Ramos (cell line): Measurements from ENCODE around the gene COPA.
"Not testable (repeated sequence)": the region's sequence is repeated elsewhere in the genome, so short reads cannot be mapped to it uniquely, and the experiment has no call there.

Experiments used
- in situ Hi-C: fragments of 300-500 bp; cut with MboI; formaldehyde crosslinking; loops from one replicate; pipeline ENCODE4 v1.14.3; 2022; ENCODE audit warnings: low sequenced_read_pairs; ENCODE audit not compliant: unreplicated experiment

Gene COPA

DNA sequence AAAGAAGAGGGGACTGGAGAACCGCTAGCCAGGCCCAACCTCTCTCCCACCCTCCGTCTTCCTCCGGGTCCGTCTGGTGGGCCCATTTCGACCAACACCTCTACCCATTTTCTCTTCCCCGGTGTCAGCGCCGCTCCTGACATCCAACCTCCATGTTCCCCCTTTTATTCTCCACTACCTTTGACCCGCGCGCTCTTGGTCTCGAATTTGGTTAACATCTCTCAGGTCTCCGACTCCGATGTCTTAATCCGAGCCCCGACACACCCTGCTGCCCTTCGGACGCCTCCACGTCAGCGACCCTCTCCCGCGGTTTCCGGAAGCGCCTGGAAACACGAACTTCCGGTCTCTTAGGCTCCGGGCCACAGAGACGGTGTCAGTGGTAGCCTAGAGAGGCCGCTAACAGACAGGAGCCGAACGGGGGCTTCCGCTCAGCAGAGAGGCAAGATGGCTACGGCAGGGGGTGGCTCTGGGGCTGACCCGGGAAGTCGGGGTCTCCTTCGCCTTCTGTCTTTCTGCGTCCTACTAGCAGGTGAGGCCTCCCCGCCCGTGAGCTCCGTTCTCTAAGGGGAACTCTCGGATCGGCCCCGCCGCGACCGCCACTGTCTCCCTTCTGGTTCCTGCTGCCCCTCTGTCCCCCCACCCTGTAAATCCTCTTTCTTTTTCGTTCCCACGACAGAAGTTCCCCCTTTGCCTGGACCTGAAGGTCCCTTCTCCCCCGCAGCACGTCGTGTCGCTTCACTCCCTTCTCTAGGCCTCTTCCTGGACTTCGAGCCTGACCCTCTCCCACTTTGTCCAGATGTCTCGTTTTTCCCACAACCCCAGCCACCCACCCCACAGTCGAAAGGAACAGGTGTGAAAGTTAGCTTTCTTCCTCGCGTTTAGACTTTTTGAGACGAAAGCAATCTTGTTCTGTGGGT lies at the start of gene COPA, which contains the start of gene NCSTN:
Gene COPA, minus strand, starts transcription at position 298 of the 917 bp plus-strand sequence. Its CDS starts 80 bp downstream, at position 218.
Gene NCSTN, plus strand, starts transcription at position 431 of the 917 bp plus-strand sequence. Its CDS starts 14 bp downstream, at position 445.
- in situ Hi-C loops: no loop called here

DNA sequence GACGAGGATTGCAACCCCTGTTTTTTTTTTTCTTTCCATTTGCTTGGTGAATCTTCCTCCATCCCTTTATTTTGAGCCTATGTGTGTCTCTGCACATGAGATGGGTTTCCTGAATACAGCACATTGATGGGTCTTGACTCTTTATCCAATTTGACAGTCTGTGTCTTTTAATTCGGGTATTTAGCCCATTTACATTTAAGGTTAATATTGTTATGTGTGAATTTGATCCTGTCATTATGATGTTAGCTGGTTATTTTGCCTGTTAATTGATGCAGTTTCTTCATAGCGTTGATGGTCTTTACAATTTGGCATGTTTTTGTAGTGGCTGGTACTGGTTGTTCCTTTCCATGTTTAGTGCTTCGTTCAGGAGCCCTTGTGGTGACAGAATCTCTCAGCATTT lies 45.4 kb upstream of the COPA start:
- in situ Hi-C loops: not testable (repeated sequence)

DNA sequence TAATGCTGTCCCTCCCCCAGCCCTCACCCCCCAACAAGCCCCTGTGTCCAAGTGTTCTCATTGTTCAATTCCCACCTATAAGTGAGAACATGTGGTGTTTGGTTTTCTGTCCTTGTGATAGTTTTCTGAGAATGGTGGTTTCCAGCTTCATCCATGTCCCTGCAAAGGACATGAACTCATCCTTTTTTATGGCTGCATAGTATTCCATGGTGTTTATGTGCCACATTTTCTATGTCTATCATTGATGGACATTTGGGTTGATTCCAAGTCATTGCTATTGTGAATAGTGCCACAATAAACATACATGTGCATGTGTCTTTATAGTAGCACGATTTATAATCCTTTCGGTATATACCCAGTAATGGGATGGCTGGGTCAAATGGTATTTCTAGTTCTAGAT lies 41.8 kb upstream of the COPA start:
- in situ Hi-C loops: not testable (repeated sequence)

DNA sequence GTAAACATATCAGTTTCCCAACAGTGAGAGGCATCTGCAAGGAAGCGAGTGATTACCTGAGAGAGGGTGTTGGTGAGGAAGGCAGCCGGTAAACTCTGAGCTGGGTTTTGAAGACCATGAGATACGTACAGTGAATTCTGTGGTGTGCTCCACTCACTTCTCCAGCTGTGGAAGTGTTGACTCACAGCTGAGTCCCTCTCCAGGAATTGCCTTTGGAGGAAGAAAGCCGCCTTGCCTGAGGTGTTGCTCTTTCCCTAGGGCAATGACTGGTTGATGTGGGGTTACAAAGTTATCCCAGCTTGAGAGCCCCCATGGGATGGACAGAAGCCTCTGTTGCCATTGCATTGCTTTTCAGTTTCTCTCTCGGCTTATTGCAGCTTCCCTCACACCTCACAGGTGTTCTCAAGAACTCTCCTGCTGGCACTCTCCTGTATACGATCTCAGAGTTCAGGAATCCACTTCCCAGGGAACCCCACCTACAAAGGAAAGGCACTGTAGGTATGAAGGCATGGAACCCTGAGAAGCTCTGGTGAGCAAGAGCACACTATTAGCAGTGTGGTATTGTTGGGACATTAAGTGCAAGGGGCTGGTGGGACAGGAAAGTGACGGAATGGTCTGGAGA lies 34.6 kb upstream of the COPA start:
- in situ Hi-C loops: loop anchor here (10.0 kb wide), 2 partner anchors 183 to 273 kb away; partner anchors contain the start of gene CASQ1

DNA sequence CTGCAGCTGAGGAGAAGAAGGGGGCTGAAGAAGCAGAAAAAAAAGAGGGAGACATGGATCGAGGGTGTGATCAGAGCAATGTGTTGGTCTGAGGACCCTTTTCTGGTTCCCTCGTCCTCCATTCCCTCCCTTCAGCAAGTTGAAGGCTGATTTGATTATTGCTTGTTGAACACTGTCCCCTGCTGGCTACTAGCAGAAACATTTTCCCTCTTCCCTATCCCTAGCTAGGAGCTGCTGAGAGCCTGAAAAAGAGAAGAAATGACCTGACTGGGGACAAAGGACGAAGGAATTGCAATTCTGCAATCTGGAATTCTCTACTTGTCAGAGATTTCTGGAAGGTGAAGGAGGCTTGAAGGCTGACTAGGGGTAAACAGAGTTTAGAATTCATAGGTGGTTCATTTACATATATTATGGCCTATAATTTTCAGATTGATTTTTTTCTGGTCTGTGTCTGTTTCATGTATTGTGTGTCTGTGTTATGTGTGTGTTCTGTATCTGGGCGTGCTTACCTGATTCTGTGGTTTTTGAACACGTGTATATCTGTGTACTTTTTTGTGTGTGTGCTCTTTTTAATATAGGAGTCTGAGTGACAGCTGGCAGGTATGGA lies 33.6 kb upstream of the COPA start:
- in situ Hi-C loops: loop anchor here (10.0 kb wide), 2 partner anchors 182 to 272 kb away; partner anchors contain the start of gene CASQ1

DNA sequence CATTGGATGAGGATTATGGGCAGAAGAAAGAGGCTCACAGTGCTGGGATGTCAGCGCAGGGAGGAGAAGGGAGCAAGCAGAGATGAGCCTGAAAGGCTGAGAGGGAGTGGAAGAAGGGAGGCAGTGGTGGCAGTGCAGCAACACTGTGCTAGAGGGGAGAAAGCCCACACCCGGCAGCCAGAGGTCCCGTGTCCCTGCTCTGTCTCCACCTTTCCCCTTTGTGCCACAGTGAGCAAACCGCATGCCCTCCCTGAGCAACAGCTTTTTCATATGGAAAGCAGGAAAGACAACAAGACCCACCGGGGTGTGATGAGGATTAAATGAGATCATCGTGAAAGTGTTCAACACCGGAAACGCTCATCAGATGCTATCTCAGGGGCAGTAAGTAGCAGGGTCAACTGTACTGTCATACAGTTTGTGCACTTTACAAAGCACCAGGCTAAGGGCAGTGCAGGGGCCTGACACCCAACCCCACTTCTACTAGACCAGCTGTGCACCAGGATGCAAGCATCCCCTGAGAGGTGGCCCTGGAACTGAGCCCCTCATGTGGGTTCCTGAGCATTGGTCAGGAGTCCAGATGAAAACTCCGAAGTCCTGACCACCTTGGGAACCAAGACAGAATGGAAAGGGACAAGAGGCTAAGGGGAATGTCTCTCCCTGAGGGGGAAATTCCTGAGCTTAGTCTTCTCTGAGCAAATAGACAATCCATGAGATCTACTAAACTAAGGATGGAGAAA lies 32.9 kb upstream of the COPA start:
- in situ Hi-C loops: loop anchor here (10.0 kb wide), 2 partner anchors 181 to 271 kb away; partner anchors contain the start of gene CASQ1

DNA sequence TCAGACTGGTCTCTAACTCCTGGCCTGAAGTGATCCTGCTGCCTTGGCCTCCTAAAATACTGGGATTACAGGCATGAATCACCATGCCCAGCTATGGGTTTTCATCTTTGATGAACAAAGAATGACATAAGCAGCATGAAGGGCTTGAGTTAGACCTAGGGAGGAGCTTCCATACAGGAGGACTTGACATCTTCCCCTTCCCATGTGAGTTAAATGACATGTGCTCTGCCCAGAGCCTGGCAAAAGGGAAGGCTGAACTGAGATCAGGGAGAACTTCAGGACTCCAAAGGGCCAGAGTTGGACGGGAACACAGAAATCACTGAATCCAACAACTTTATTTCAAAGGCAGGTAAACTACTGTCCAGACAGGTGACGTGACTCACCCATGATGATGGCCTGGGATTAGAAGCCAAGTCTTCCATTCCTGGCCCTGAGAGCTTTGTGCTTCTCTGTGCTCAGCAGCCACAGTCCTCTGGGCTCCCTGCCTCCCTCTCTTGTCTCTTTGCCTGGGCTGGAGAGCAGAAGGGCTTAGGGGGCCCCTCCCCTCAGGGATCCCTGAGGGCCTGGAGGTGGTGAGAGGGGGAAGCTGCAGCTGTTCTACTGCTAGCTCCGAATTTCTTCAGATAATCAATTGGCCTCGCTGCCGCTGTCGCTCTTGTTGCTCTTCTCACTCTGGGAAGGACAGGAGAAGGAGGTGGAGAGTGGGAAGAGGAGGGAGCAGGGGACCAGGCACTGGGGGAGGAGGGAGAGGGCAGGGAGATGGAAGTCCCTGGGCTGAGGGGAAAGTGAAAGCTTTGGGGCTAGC lies 31.5 kb upstream of the COPA start:
- in situ Hi-C loops: loop anchor here (10.0 kb wide), 2 partner anchors 180 to 270 kb away; partner anchors contain the start of gene CASQ1

DNA sequence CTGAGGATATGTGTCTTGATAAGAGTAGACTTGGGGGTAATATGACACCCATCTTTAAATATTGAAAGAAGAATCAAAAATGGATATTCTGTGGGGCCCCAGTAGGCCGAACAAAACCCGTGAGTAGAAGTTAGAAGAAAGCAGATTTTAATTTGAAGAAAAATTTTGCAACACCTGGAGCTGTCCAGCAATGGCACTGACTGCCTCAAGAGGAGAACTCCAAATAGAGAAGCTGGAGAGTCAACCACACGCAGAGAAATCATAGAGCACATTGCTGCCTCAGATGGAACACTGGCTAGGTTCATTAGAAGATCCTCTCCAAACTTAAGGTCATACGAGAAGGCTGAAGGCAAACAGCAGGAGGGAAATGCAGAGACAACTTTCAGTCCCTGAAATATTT lies 30.6 kb upstream of the COPA start:
- in situ Hi-C loops: loop anchor here (10.0 kb wide), 2 partner anchors 179 to 269 kb away; partner anchors contain the start of gene CASQ1

DNA sequence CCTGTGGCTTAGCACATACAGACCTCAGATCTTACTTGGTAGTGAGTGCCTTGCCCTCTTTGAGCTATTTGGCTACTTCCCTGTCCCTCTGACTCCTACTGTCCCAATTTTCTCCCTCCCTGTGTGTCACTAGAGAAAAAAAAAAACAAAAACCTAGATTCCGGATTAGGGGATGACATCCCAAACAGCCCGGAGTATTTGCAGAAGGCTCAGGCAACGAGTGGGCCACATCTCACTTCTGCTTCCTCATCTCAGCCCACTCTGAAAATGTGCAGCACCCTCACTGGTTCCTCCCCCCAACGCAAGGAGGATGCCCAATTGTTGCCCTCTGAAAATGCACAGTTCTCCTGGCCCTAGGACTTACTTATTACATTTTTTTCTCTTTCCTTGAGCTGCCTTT lies 28.7 kb upstream of the COPA start:
- in situ Hi-C loops: loop anchor here (10.0 kb wide), 2 partner anchors 177 to 267 kb away; partner anchors contain the start of gene CASQ1

DNA sequence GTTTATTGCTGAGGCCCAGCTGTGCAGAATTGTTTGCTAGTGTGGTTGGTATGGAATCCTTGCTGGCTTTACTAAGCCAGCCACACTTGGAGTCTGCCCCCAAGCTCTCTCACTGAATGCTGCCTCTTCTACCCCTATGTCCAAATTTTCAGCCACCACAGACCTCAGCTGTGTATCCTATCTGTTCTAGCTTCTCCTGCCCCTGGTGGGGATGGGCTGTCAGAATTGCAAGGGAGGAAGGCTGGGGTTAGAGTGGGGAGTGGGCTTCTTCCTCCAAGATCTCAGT lies 28.2 kb upstream of the COPA start:
- in situ Hi-C loops: loop anchor here (10.0 kb wide), 2 partner anchors 176 to 266 kb away; partner anchors contain the start of gene CASQ1

DNA sequence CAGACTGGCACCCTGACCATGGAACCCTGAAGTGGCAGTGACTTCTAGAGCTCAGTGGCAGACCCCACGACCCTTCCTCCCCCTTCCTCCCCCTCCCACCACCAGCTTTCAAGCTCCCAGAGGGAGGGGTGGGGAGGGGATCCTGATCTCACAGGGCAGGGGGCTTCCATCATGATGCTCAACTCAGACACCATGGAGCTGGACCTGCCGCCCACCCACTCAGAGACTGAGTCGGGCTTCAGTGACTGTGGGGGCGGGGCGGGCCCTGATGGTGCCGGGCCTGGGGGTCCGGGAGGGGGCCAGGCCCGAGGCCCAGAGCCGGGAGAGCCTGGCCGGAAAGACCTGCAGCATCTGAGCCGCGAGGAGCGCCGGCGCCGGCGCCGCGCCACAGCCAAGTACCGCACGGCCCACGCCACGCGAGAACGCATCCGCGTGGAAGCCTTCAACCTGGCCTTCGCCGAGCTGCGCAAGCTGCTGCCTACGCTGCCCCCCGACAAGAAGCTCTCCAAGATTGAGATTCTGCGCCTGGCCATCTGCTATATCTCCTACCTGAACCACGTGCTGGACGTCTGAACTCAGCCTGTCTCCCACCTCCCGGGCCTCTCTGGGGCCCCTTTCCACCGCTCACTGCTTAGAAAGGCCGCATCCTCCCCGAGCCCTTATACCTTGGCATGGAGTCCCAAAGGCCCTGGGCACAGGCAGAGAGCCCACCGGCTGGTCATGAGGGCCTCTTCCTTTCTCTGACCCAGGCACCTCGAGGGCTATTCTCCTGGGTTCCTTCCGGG lies 27.7 kb upstream of the COPA start:
- in situ Hi-C loops: loop anchor here (10.0 kb wide), 2 partner anchors 176 to 266 kb away; partner anchors contain the start of gene CASQ1

DNA sequence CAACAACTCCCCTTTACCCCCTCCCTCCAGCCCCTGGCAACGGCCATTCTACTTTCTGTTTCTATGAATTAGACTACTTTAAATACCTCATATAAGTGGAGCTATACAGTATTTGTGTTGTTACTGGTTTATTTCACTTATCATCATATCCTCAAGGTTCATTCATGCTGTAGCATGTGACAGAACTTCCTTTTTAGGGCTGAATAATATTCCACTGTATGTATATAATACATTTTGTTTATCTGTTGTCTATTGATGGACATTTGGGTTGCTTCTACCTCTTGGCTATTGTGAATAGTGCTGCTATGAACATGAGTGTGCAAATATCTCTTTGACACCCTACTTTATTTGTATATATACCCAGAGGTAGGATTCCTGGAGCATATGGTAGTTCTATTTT lies 26.0 kb upstream of the COPA start:
- in situ Hi-C loops: no loop called here

DNA sequence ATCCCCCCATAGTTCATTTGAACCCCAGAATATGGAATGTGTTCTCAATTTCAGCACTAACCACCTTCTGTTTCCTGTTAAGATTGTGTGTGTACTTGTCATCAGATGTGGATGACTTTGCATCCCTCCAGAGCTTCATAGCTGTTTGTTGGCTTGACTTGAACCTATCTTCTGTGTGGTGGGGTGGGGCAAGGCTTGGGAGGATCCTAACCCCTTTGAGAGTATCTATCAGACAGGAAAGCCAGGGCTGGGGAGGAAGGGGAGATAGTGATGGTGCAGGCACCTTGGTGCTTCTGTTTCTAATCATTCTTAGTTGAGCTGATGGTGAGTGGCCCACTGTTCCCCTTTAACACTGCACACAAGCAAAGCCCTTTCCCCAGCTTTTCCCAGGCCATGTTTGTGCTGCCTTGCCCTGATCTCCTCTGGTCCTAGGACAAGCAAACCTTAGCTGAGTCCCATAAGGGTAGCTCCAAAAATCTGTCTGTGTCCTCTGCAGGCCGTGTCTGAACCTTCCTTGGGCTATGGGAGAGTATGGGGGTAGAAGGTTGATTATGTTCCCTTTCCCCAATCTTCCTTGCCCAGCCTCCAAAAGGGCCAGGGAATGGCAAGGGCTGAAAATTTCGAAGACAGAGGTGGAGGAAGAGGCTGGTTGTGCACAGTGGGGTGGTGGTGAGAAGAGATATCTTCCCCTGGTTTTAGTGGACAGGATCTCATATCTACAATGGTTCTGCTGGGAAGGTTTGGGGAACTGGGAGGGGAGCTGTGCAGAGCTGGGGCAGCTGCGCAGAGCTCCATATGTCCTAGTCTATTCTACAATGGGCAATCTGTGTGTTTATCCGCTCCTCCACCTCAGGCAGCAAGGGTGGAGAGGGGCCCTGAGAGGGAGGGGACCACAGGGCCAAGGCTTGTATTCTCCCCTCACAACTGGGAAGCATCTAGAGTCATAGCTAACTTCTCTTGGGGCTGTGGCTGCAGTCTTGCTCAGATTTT lies 25.2 kb upstream of the COPA start:
- in situ Hi-C loops: no loop called here

DNA sequence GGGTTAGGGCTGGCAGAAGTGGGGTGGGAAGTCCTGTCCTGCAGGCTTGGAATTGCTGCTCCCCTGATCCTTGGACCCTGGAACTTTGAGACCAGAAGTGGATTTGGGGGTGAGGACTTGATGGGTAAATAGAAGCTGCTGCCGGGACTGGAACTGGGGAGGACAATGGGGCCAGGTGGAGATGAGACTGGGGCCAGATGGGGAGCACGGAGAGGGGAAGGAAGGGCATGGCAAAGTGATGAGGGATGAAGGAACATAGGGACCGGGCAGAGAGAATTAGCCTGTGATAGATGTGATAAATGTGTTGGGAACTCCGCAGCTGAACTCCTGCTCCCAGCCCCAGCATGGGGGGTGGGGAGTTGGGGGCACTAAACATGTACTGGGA lies 24.5 kb upstream of the COPA start:
- in situ Hi-C loops: no loop called here

DNA sequence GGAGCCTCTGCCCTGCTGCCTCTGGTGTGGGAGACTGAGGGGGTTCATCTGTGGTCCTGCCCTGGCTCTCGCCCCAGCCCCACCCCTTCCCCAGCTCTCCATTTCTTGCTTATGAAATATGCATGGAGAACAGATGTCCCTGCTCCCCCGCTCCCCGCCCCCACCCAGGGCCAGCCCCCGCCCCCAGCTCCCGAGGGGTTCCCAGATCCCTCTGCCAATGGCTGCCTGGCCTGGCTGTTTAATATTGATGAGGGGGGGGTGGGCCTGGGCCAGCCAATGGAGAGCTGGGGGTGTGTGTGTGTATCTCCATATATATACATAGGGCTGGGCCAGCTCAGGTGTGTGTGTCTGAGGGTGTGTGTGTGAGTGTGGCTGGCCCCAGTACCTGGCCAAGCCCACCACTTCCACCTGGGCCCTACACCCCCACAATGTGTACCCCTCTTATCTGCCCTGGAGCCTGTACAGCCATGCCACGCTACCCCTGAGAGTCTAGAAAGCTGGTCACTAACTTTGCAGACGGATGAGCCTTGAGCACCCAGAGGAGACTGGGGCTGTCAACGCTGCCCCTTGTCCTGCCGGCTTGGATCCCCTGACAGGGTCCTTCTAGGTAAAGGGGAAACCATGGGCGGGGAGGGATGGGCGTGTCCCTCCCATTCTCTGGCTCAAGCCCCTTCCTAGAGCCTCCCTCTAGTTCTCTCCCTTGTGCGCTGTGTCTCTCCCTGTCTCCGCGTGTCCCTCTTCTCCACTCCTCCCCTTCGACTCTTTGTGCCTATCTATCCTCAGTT lies 23.9 kb upstream of the COPA start, which contains the start of gene NHLH1:
Gene NHLH1, plus strand, starts transcription at position 341 of the 785 bp plus-strand sequence. CDS start 3,661 bp downstream, outside the sequence.
- in situ Hi-C loops: no loop called here

DNA sequence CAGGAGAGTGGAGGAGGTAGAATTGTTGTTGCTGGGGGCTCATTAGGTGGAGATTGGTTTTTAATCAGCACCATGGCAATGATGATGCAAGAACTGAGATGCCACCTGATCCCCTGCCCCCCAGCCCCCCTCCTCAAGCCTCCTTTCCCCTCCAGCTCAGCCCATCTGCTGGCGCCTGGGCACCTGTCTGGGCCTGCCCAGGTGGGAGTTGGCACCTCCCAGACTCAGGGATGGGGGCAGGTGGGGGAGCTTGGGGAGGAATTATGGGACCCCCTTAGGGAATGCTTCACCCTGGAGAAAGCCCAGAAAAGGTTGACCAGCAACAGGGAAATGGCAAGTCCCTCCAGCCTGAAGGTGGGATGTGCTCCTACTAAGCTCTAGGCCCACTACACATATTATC lies 22.3 kb upstream of the COPA start:
- in situ Hi-C loops: no loop called here
